Tibial artery (tissue), 4 donors: ENCODE data around the gene GNB1L.

Source experiments
- DNase-seq, 2 donors: peaks; one replicate each; pipeline ENCODE4 v3.0.0-alpha.2; 2019
- H3K27ac ChIP-seq, 2 donors: fragments of 200-600 bp; sonication (generic) in 1 of 2; 1 replicate in 1 of 2; 2 replicates in 1 of 2; pipeline ENCODE4 v1.5.1; 2018 to 2019; ENCODE audit warnings: mild to moderate bottlenecking in 1 of 2
- H3K27me3 ChIP-seq, 2 donors: fragments of 200-600 bp; sonication (generic) in 1 of 2; one replicate each; pipeline versions ENCODE4 v1.5.1 to v1.6.0; 2016 to 2019
- H3K36me3 ChIP-seq, 3 donors: fragments of 200-600 bp; sonication (generic) in 2 of 3; one replicate each; pipeline ENCODE4 v1.5.1; 2016 to 2019; ENCODE audit warnings: mild to moderate bottlenecking in 2 of 3
- H3K4me1 ChIP-seq, 4 donors: fragments of 200-600 bp; sonication (generic) in 2 of 4; 1 replicate in 3 of 4; 2 replicates in 1 of 4; pipeline ENCODE4 v1.5.1; 2016 to 2019
- H3K4me3 ChIP-seq, 2 donors: fragments of 200-600 bp; sonication (generic) in 1 of 2; 1 replicate in 1 of 2; 2 replicates in 1 of 2; pipeline ENCODE4 v1.5.1; 2018 to 2019; ENCODE audit warnings: mild to moderate bottlenecking in 2 of 2
- H3K9me3 ChIP-seq, 3 donors: fragments of 200-600 bp; sonication (generic) in 1 of 3; one replicate each; pipeline ENCODE4 v1.5.1; 2016 to 2019
- intact Hi-C: fragments of 100-400 bp; cut with DNase I; formaldehyde crosslinking; loops from one replicate; pipeline ENCODE4 v1.15.0; 2023; ENCODE audit warnings: low total_unique reads
- TF ChIP-seq, protein P1 (sequence below), 2 experiments: fragments of 200-600 bp in 1 of 2; fragments of 450-650 bp in 1 of 2; IDR thresholded peaks; one replicate each; pipeline ENCODE4 v1.5.1; 2017 to 2019; ENCODE audit warnings: antibody characterized with exemption in 2 of 2, mild to moderate bottlenecking in 1 of 2, moderate library complexity in 1 of 2

The GNB1L gene

DNA sequence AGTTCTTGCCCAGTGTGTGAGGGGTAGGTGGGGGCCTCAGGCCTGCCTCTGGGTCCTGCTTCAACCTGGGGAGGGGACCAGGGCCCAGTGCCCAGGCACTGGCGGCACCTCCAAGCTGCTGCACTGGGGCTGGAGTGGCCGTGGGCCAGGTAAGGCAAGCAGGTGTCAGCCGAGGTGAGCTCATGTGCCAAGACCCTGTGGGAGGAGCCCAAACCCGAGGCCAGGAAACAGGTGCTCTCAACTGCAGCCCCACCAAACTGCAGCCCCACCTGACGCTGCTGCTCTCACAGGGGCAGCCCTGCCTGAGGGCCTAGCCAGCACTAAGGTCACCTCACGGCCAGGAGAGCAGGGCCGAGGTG, 18.1 kb upstream of the GNB1L start:
- peaks cover 0 to 20% (median 10%) of the 10 kb centered on the region in 4 donors for H3K4me1 ChIP-seq
- no peak overlapping the region for H3K27ac ChIP-seq
- H3K36me3 ChIP-seq: peaks cover 0 to 25% (median 18%) of the 10 kb centered on the region in 3 donors
- peak; percentile 13 to 46 for DNase-seq
- H3K4me3 ChIP-seq: no peak overlapping the region
- no peaks in the 10 kb centered on the region for H3K9me3 ChIP-seq
- H3K27me3 ChIP-seq: no peaks in the 10 kb centered on the region
- intact Hi-C loops: no loop called here
- TF ChIP-seq, protein P1, sequence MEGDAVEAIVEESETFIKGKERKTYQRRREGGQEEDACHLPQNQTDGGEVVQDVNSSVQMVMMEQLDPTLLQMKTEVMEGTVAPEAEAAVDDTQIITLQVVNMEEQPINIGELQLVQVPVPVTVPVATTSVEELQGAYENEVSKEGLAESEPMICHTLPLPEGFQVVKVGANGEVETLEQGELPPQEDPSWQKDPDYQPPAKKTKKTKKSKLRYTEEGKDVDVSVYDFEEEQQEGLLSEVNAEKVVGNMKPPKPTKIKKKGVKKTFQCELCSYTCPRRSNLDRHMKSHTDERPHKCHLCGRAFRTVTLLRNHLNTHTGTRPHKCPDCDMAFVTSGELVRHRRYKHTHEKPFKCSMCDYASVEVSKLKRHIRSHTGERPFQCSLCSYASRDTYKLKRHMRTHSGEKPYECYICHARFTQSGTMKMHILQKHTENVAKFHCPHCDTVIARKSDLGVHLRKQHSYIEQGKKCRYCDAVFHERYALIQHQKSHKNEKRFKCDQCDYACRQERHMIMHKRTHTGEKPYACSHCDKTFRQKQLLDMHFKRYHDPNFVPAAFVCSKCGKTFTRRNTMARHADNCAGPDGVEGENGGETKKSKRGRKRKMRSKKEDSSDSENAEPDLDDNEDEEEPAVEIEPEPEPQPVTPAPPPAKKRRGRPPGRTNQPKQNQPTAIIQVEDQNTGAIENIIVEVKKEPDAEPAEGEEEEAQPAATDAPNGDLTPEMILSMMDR (IDR thresholded peaks at IDR 0.05): no peak

DNA sequence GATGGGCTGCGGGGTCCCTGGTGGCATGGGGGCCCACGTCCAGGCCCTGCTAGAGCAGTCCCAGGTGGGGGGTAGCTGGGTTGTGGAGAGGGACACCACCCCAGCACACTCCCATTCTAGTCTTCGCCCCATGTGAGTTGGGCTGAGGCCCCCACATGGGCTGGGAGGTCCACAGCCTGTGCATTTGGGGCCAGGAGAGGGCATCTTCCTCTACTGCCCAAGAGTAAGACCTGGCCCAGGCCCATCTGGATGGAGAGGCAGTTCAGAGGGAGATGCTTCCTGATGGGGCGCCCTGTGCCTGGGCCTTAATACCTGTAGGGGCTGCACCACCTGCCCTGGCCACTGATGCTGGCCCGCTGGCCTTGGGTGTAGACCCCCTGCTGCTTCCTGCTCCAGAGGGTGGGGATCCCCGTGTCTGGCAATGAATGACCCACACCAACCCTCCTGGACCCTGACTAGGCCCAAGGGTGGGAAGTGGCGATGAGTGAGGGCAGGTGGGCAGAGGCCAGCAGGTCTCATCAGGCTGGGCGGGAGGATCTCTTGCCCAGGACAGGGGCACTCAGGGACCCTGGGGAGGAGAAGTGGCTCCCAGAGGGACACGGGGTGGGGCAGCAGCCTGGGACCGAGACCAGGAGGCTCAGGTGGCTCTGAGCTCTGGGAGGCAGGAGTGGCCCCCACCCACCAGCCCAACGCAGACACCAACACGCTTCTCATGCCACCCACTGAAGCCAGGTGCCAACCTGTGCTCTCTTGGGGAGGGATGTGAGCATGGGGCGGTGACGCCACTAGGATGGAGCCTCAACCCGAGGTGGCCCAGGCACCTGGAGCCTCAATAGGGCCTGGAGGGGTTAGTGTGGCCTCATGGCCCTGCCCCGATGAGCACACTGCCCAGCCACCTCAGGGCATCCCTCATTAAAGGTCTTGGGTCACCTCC, 17.4 kb upstream of the GNB1L start:
- no peak overlapping the region for H3K4me3 ChIP-seq
- intact Hi-C loops: no loop called here
- no peak overlapping the region for H3K27ac ChIP-seq
- TF ChIP-seq, protein P1 (IDR thresholded peaks at IDR 0.05): no peak
- H3K4me1 ChIP-seq: peaks cover 0 to 20% (median 10%) of the 10 kb centered on the region in 4 donors
- no peaks in the 10 kb centered on the region for H3K27me3 ChIP-seq
- peaks cover 0 to 22% (median 18%) of the 10 kb centered on the region in 3 donors for H3K36me3 ChIP-seq
- peak; percentile 19 to 61 for DNase-seq
- H3K9me3 ChIP-seq: no peaks in the 10 kb centered on the region

DNA sequence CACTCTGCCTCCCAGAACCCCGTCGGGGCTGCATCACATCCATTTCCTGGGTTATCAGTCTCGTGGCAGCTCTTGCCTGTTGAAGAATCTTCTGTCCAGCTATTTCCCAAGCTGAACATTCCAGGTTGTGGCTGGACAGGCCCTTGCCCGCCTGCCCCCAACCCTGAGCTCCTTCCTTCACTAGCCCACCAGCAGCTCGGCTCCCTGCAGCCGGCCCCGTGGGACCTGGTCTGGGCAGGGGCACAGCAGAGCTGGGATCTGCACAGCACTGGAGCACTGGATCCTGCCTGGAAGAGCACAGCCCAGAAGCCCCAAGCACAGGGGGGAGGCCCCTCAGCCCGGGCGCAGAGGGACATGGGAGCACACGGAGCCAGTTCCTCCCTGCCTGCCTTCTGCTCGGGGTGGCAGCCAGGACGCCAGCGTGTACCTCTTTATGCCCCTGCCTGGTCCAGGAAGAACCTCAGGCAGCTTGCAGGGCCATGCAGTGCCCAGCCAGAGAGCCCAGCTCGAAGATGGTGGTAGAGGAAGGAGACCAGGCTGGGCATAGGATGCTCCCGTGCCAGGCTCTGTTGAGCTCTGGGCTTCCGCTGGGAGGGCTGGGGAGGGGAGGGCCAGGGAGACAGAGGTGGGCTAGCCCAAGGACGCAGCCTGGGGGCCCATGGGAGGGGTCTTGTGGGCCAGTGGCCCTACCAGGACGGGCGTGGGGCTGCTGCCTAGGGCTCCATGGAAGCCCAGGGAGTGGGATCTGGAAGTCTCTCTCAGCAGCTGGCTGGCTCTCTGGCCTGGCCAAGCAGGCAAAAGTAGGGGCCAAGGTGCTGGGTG, 16.6 kb upstream of the GNB1L start:
- peak; percentile 7 to 62 for DNase-seq

DNA sequence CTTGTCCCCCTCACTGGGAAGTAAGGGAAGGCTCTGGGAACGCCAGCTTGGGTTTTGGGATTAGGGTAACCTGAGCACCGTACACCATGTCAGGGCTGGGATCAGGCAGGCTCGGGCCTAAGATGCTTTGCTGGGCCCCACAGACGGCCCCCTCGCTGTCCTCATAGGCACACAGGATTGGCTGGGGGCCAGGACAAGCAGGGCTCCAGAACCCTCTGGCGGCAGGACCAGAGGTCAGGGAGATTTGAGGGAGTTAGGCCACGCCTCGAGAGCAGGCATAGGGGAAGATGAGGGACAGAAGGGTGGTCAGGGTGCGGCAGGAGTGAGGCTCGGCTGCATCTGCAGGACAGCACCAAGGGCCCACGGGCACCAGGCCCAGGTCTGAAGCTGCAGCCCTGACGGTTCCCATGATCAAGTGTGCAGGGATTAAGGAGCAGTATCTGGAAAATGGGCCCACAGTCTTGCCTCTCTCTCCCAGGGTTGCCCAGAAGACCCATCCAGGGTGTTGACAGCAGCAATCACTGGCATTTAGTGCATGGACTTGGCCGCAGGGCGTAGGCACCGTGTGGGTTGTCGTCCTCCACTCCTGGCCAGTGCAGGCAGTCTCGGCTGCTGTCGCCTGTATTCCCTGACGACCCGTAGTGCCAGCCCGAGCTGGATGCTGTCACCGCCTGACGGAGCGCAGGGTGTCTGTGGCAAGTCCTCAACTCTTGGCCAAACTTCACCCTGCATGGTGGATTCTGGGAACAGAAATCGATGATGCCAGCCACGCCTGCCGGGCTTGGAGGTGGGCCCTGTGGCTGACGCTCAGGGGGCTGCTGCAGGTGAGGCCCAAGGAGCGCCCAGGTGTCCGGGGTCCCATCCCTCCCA, 15.7 kb upstream of the GNB1L start:
- DNase-seq: peak; percentile 17 to 57
- TF ChIP-seq, protein P1 (IDR thresholded peaks at IDR 0.05): no peak
- intact Hi-C loops: no loop called here
- Histone ChIP-seq H3K9me3 (no peaks in the 10 kb centered on the region), H3K27me3 (no peaks in the 10 kb centered on the region), H3K4me1 (peaks cover 0 to 16% (median 2%) of the 10 kb centered on the region in 4 donors), H3K27ac (no peak overlapping the region), H3K36me3 (peaks cover 0 to 7% (median 3%) of the 10 kb centered on the region in 3 donors), H3K4me3 (no peak overlapping the region)

More for the DNA sequence above, 16.6 kb upstream of the GNB1L start:
- no peaks in the 10 kb centered on the region for H3K9me3 ChIP-seq
- TF ChIP-seq, protein P1 (IDR thresholded peaks at IDR 0.05): no peak
- H3K27ac ChIP-seq: no peak overlapping the region
- no peak overlapping the region for H3K4me3 ChIP-seq
- H3K36me3 ChIP-seq: peaks cover 0 to 14% (median 10%) of the 10 kb centered on the region in 3 donors
- no peaks in the 10 kb centered on the region for H3K27me3 ChIP-seq
- intact Hi-C loops: no loop called here
- H3K4me1 ChIP-seq: peaks cover 0 to 20% (median 10%) of the 10 kb centered on the region in 4 donors
